ENCODE measurements around the gene ZZZ3. TPM values are rescaled to one million over a fixed set of nuclear protein-coding genes. Genes with fewer than 3 reads are reported as not detected.

Gene ZZZ3
- total and polyA plus RNA-seq, 2 donors from 2014 or later = 12.3 to 55.3 TPM

GRCh38 chr1:77718181-77718580, 35.7 kb upstream of the ZZZ3 start:
- H3K36me3 ChIP-seq (ENCODE audit: control insufficient read depth in 2 of 3, insufficient read depth in 3 of 3, low read length in 3 of 3) = peaks cover 4 to 41% (median 15%) of the 10 kb centered on the region in 3 donors
- no peak for FAIRE-seq
- H3K9me3 ChIP-seq (ENCODE audit: control insufficient read depth in 2 of 3, insufficient read depth in 1 of 3, low read length in 3 of 3) = no peaks in the 10 kb centered on the region
- no peaks in the 10 kb centered on the region for H3K27me3 ChIP-seq (ENCODE audit: control insufficient read depth, insufficient read depth, low read length)
- H3K4me3 ChIP-seq (ENCODE audit: low read length in 3 of 3) = no peak overlapping the region
- no peak for TF ChIP-seq CTCF (IDR thresholded peaks at IDR 0.05; ENCODE audit: borderline replicate concordance, extremely low read depth, insufficient read depth)
- no peak overlapping the region for H3K27ac ChIP-seq (ENCODE audit: low read depth in 2 of 2, low read length in 2 of 2)
- H3K9ac ChIP-seq (ENCODE audit: low read length in 3 of 3) = no peak overlapping the region
- DNase-seq = no peak
- no peaks in the 10 kb centered on the region for H3K4me1 ChIP-seq (ENCODE audit: control insufficient read depth in 2 of 3, insufficient read depth in 2 of 3, low read depth in 1 of 3, low read length in 3 of 3)
- intact Hi-C loops (cut with DNase I) = no loop called here

- DNase-seq = no peak
- no peaks in the 10 kb centered on the region for H3K4me1 ChIP-seq (ENCODE audit: control insufficient read depth in 2 of 3, insufficient read depth in 2 of 3, low read depth in 1 of 3, low read length in 3 of 3)
- TF ChIP-seq CTCF (IDR thresholded peaks at IDR 0.05; ENCODE audit: borderline replicate concordance, extremely low read depth, insufficient read depth) = no peak
- H3K27ac ChIP-seq (ENCODE audit: low read depth in 2 of 2, low read length in 2 of 2) = no peak overlapping the region
- FAIRE-seq = no peak
- H3K27me3 ChIP-seq (ENCODE audit: control insufficient read depth, insufficient read depth, low read length) = no peaks in the 10 kb centered on the region
- peaks cover 4 to 36% (median 7%) of the 10 kb centered on the region in 3 donors for H3K36me3 ChIP-seq (ENCODE audit: control insufficient read depth in 2 of 3, insufficient read depth in 3 of 3, low read length in 3 of 3)
- H3K9me3 ChIP-seq (ENCODE audit: control insufficient read depth in 2 of 3, insufficient read depth in 1 of 3, low read length in 3 of 3) = no peaks in the 10 kb centered on the region
- H3K9ac ChIP-seq (ENCODE audit: low read length in 3 of 3) = no peak overlapping the region
- H3K4me3 ChIP-seq (ENCODE audit: low read length in 3 of 3) = no peak overlapping the region
- intact Hi-C loops (cut with DNase I) = no loop called here
These were observed 33.6 kb upstream of the ZZZ3 start for GRCh38 chr1:77716065-77716464.

- H3K9ac ChIP-seq (ENCODE audit: low read length in 3 of 3) = no peak overlapping the region
- H3K9me3 ChIP-seq (ENCODE audit: control insufficient read depth in 2 of 3, insufficient read depth in 1 of 3, low read length in 3 of 3) = no peaks in the 10 kb centered on the region
- DNase-seq (no peak), FAIRE-seq (no peak)
- no peak overlapping the region for H3K4me3 ChIP-seq (ENCODE audit: low read length in 3 of 3)
- TF ChIP-seq CTCF (IDR thresholded peaks at IDR 0.05; ENCODE audit: borderline replicate concordance, extremely low read depth, insufficient read depth) = no peak
- H3K36me3 ChIP-seq (ENCODE audit: control insufficient read depth in 2 of 3, insufficient read depth in 3 of 3, low read length in 3 of 3) = peaks cover 19 to 54% (median 23%) of the 10 kb centered on the region in 3 donors
- no peaks in the 10 kb centered on the region for H3K27me3 ChIP-seq (ENCODE audit: control insufficient read depth, insufficient read depth, low read length)
- intact Hi-C loops (cut with DNase I) = no loop called here
- H3K4me1 ChIP-seq (ENCODE audit: control insufficient read depth in 2 of 3, insufficient read depth in 2 of 3, low read depth in 1 of 3, low read length in 3 of 3) = no peaks in the 10 kb centered on the region
- H3K27ac ChIP-seq (ENCODE audit: low read depth in 2 of 2, low read length in 2 of 2) = no peak overlapping the region
These were observed 27.3 kb upstream of the ZZZ3 start for GRCh38 chr1:77709727-77710126.

GRCh38 chr1:77706321-77706720, 23.9 kb upstream of the ZZZ3 start:
- H3K9ac ChIP-seq (ENCODE audit: low read length in 3 of 3) = no peak overlapping the region
- no peak for TF ChIP-seq CTCF (IDR thresholded peaks at IDR 0.05; ENCODE audit: borderline replicate concordance, extremely low read depth, insufficient read depth)
- no peak for FAIRE-seq
- no peaks in the 10 kb centered on the region for H3K27me3 ChIP-seq (ENCODE audit: control insufficient read depth, insufficient read depth, low read length)
- no peaks in the 10 kb centered on the region for H3K9me3 ChIP-seq (ENCODE audit: control insufficient read depth in 2 of 3, insufficient read depth in 1 of 3, low read length in 3 of 3)
- DNase-seq = no peak
- H3K4me3 ChIP-seq (ENCODE audit: low read length in 3 of 3) = no peak overlapping the region
- intact Hi-C loops (cut with DNase I) = no loop called here
- peaks cover 17 to 34% (median 20%) of the 10 kb centered on the region in 3 donors for H3K36me3 ChIP-seq (ENCODE audit: control insufficient read depth in 2 of 3, insufficient read depth in 3 of 3, low read length in 3 of 3)
- no peaks in the 10 kb centered on the region for H3K4me1 ChIP-seq (ENCODE audit: control insufficient read depth in 2 of 3, insufficient read depth in 2 of 3, low read depth in 1 of 3, low read length in 3 of 3)
- no peak overlapping the region for H3K27ac ChIP-seq (ENCODE audit: low read depth in 2 of 2, low read length in 2 of 2)
